Hepatocyte (in vitro differentiated cells): ENCODE measurements around the gene WHRN. TPM values are rescaled to one million over a fixed set of nuclear protein-coding genes. Genes with fewer than 3 reads are reported as not detected.

Experiments used
- DNase-seq: peaks from one replicate; pipeline ENCODE4 v3.0.0-alpha.2; 2016; ENCODE audit warnings: low spot score
- H2AFZ ChIP-seq: fragments of 200-600 bp; sonication (generic); 2 replicates; pipeline ENCODE4 v1.6.0; 2016; ENCODE audit warnings: antibody characterized with exemption, mild to moderate bottlenecking
- H3K27ac ChIP-seq: fragments of 200-600 bp; sonication (generic); 2 replicates; pipeline ENCODE4 v1.5.1; 2016; ENCODE audit warnings: mild to moderate bottlenecking
- H3K27me3 ChIP-seq: fragments of 200-600 bp; sonication (generic); 2 replicates; pipeline ENCODE4 v1.6.1; 2016
- H3K36me3 ChIP-seq: fragments of 200-600 bp; sonication (generic); replicated peaks from 2 replicates; pipeline ENCODE4 v1.5.1; 2016; ENCODE audit warnings: low read depth; ENCODE audit not compliant: insufficient read depth
- H3K4me1 ChIP-seq: fragments of 200-600 bp; sonication (generic); 2 replicates; pipeline ENCODE4 v1.5.1; 2016; ENCODE audit warnings: mild to moderate bottlenecking, moderate library complexity; ENCODE audit not compliant: insufficient read depth
- H3K4me2 ChIP-seq: fragments of 200-600 bp; sonication (generic); 2 replicates; pipeline ENCODE4 v1.6.0; 2016
- H3K4me3 ChIP-seq: fragments of 200-600 bp; sonication (generic); 2 replicates; pipeline ENCODE4 v1.5.1; 2016; ENCODE audit warnings: mild to moderate bottlenecking
- H3K79me2 ChIP-seq: fragments of 200-600 bp; sonication (generic); 2 replicates; pipeline ENCODE4 v1.6.0; 2017; ENCODE audit warnings: mild to moderate bottlenecking
- H3K9me2 ChIP-seq: fragments of 200-600 bp; sonication (generic); replicated peaks from 2 replicates; pipeline ENCODE4 v1.6.0; 2017; ENCODE audit warnings: mild to moderate bottlenecking; ENCODE audit not compliant: insufficient read depth
- H3K9me3 ChIP-seq: fragments of 200-600 bp; sonication (generic); 2 replicates; pipeline ENCODE4 v1.5.1; 2016; ENCODE audit warnings: low read depth, mild to moderate bottlenecking
- H4K20me1 ChIP-seq: fragments of 200-600 bp; sonication (generic); 2 replicates; pipeline ENCODE4 v1.6.0; 2016; ENCODE audit warnings: mild to moderate bottlenecking; ENCODE audit not compliant: insufficient read depth, poor library complexity, severe bottlenecking
- EZH2 ChIP-seq: fragments of 200-600 bp; sonication (generic); IDR thresholded peaks from 2 replicates; pipeline ENCODE4 v1.6.1; 2016; ENCODE audit warnings: antibody characterized with exemption, mild to moderate bottlenecking, borderline replicate concordance
- EZH2phosphoT487 ChIP-seq: fragments of 200-600 bp; sonication (generic); IDR thresholded peaks from one replicate; pipeline ENCODE4 v1.6.1; 2018; ENCODE audit warnings: antibody characterized with exemption, mild to moderate bottlenecking, low read depth, moderate library complexity; ENCODE audit not compliant: unreplicated experiment, severe bottlenecking
- WGBS: methylation state at CpG from one replicate; pipeline ENCODE4 v1.1.6; 2016; ENCODE audit warnings: low lambda C conversion rate; ENCODE audit errors: missing lambda C conversion rate; 5-methylcytosine and 5-hydroxymethylcytosine counted together
- polyA plus RNA-seq: library from polyadenylated mRNA; unstranded; fragments of >200 nt; fragmentation: Nextera tagmentation; extraction: Ambion mirVana; gene quantifications from 2 replicates; pipeline ENCODE4 v1.2.1, GENCODE V29; 2016
- total RNA-seq: library from RNA; depleted of rRNA; stranded (reverse); fragments of >200 nt; gene quantifications from 2 replicates; pipeline ENCODE4 v1.2.3, GENCODE V29; 2014
- TF ChIP-seq, protein P1 (sequence below): fragments of 200-600 bp; sonication (generic); IDR thresholded peaks from 2 replicates; pipeline ENCODE4 v1.5.1; 2016; ENCODE audit warnings: antibody characterized with exemption, mild to moderate bottlenecking; ENCODE audit not compliant: poor library complexity

WHRN gene
- total and polyA plus RNA-seq, 2 experiments from 2014 or later: 3.2 to 6.6 TPM

DNA sequence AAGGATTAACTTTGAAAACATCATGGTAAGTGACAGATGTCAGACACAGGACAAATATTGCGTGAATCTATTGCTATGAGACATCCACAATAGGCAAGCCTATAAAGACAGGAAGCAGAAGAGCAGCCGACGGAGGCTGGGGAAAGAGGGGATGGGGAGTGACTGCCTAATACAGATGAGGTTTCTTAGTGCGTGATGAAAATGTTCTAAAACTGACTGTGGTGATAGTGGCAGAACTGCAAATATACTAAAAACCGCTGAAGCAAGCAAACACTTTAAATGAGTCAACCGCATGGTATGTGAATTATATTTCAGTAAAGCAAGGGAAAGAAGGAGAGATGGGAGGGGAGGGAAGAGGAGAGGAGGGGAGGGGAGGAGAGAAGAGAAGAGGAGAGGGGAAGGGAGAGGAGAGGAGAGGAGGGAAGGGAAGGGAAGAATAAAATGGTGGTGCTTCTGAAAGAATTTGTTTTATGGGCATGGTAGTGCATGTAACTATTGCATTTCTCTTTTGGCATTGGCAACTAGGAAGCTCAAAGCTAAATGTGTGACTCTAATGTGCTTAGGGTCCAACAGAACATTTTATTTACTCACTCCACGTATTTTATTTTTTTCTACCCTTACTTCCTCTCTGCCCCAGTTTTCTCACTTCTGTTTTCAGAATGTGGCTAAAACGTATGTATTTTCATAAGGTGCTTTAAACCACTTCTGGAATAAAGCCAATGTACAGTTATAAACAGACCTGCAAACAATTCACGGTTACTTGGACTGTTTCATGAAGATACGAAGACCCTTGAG is 138.7 kb downstream of the WHRN start:
- Histone ChIP-seq H3K4me2 (peak overlapping the region; percentile 21), H3K27me3 (no peaks in the 10 kb centered on the region), H3K36me3 (peaks cover 3% of the 10 kb centered on the region), H3K4me1 (peaks cover 37% of the 10 kb centered on the region), H2AFZ (no peak overlapping the region), H4K20me1 (no peaks in the 10 kb centered on the region), H3K9me2 (no peaks in the 10 kb centered on the region), H3K79me2 (no peaks in the 10 kb centered on the region), H3K4me3 (no peak overlapping the region), H3K27ac (peak overlapping the region; percentile 83), H3K9me3 (no peaks in the 10 kb centered on the region)
- 32% methylated on average over 10 of the region's 10 CpGs for WGBS
- no peak for TF ChIP-seq EZH2phosphoT487
- TF ChIP-seq, protein P1, sequence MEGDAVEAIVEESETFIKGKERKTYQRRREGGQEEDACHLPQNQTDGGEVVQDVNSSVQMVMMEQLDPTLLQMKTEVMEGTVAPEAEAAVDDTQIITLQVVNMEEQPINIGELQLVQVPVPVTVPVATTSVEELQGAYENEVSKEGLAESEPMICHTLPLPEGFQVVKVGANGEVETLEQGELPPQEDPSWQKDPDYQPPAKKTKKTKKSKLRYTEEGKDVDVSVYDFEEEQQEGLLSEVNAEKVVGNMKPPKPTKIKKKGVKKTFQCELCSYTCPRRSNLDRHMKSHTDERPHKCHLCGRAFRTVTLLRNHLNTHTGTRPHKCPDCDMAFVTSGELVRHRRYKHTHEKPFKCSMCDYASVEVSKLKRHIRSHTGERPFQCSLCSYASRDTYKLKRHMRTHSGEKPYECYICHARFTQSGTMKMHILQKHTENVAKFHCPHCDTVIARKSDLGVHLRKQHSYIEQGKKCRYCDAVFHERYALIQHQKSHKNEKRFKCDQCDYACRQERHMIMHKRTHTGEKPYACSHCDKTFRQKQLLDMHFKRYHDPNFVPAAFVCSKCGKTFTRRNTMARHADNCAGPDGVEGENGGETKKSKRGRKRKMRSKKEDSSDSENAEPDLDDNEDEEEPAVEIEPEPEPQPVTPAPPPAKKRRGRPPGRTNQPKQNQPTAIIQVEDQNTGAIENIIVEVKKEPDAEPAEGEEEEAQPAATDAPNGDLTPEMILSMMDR: no peak
- no peak for TF ChIP-seq EZH2
- DNase-seq: peak; percentile 65

DNA sequence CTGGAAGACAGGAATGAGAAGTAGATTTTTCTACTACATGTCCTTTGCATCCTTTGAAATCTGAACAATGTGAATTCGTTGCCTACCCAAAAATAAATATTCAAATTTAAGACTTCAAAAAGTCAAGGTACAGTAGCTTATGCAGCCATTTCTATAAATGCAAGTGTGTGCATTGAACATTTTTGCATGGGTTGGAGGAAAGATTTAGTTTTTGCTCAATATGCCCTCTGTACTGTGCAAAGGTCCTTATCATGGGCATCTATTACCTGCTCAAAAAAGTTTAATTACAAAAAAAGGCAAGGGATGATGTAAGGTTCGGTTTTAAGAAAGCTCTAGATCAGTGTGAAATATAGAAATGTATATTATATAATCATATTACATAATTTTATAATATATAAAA is 140.1 kb downstream of the WHRN start:
- 98% methylated on average over 2 of the region's 2 CpGs for WGBS
- Histone ChIP-seq H3K79me2 (no peaks in the 10 kb centered on the region), H3K9me3 (no peaks in the 10 kb centered on the region), H3K9me2 (no peaks in the 10 kb centered on the region), H2AFZ (no peak overlapping the region), H3K4me1 (peaks cover 37% of the 10 kb centered on the region), H3K27ac (no peak overlapping the region), H3K4me2 (no peak overlapping the region), H3K27me3 (no peaks in the 10 kb centered on the region), H4K20me1 (no peaks in the 10 kb centered on the region), H3K4me3 (no peak overlapping the region), H3K36me3 (peaks cover 6% of the 10 kb centered on the region)
- TF ChIP-seq, protein P1: no peak
- no peak for TF ChIP-seq EZH2
- TF ChIP-seq EZH2phosphoT487: no peak
- no peak for DNase-seq

DNA sequence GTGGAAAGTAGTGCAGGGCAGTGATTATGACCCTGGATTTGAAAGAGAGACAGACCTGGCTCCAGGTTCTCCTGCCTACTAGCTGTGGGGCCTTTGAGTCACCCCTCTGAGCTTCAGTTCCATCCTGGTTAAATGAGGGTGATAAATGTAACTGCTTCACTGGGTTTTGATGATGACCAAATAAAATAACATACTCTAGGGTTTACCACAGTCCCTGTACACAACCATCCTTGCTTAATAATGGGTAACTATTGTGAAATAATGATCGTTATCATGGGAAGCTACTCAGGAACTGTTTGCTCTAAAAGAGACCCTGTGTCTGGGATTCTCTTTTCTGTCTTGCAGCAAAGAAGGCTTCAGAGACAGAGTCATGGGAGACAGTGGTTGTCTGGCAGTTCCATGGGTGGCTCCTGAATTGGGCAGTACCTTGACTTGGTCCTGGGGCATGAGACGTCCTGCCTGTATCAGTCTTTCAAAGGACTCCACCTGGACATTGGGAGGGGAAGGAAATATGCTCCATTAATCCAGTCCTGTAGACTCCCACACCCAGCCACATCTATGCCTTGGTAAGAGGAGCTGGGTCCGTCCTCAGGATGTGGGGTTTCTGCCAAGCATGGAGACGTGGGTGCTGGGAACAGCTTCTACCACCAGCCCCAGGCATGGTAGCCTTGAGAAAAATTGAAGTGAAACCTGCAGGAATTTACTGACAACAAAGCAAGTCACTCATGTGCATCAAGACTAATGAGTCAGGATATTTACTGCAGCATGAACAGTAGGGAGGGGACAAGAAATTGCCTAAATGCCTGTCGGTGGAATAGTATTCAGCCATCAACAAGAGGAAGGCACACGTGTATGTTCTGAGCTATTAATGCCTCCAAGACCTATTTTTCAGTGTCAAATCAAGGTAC is 140.9 kb downstream of the WHRN start:
- Histone ChIP-seq H3K4me1 (peaks cover 37% of the 10 kb centered on the region), H3K27ac (peak overlapping the region; percentile 47), H3K4me2 (no peak overlapping the region)

More for the DNA sequence above, 140.9 kb downstream of the WHRN start:
- TF ChIP-seq, protein P1: no peak
- TF ChIP-seq EZH2phosphoT487: no peak
- no peak for TF ChIP-seq EZH2
- H3K36me3 ChIP-seq: peaks cover 6% of the 10 kb centered on the region
- no peaks in the 10 kb centered on the region for H3K27me3 ChIP-seq
- no peak overlapping the region for H2AFZ ChIP-seq
- 94% methylated on average over 6 of the region's 6 CpGs for WGBS
- DNase-seq: no peak
- H3K79me2 ChIP-seq: no peaks in the 10 kb centered on the region
- H4K20me1 ChIP-seq: no peaks in the 10 kb centered on the region
- H3K9me2 ChIP-seq: no peaks in the 10 kb centered on the region
- no peak overlapping the region for H3K4me3 ChIP-seq
- no peaks in the 10 kb centered on the region for H3K9me3 ChIP-seq
